Posterior cingulate gyrus (tissue), 11 donors: Measurements from ENCODE around the gene IFNGR1.

Experiments
- DNase-seq, 10 donors: peaks; one replicate each; pipeline versions ENCODE4 v3.0.0 to v3.0.0-alpha.2; 2020 to 2021; ENCODE audit warnings: mixed read lengths in 3 of 10
- intact Hi-C: fragments of 100-400 bp; cut with DNase I; formaldehyde crosslinking; loops from one replicate; pipeline ENCODE4 v1.15.1; 2023

Gene IFNGR1

GRCh38 chr6:137181891-137182653, 37.1 kb downstream of the IFNGR1 start:
- no peak for DNase-seq
- intact Hi-C loops, result no loop called here

GRCh38 chr6:137177611-137178010, 41.6 kb downstream of the IFNGR1 start:
- intact Hi-C loops, result no loop called here

GRCh38 chr6:137176729-137177128, 42.5 kb downstream of the IFNGR1 start:
- no peak for DNase-seq

More at GRCh38 chr6:137177611-137178010, 41.6 kb downstream of the IFNGR1 start:
- DNase-seq, result no peak

GRCh38 chr6:137175868-137176245, 43.3 kb downstream of the IFNGR1 start:
- intact Hi-C loops, result no loop called here
- no peak for DNase-seq

More at GRCh38 chr6:137176729-137177128, 42.5 kb downstream of the IFNGR1 start:
- intact Hi-C loops, result no loop called here

- intact Hi-C loops, result no loop called here
- no peak for DNase-seq
These were observed 43.9 kb downstream of the IFNGR1 start for GRCh38 chr6:137175157-137175867.

- DNase-seq, result no peak
- intact Hi-C loops, result no loop called here
These were observed 45.7 kb downstream of the IFNGR1 start, which contains the start of gene IL22RA2 for GRCh38 chr6:137173501-137173900. IL22RA2 (minus strand) TSS chr6:137173644; CDS start chr6:137161749, 11,895 bp downstream.

GRCh38 chr6:137172734-137173431, 46.3 kb downstream of the IFNGR1 start:
- intact Hi-C loops, result no loop called here
- no peak for DNase-seq

- intact Hi-C loops, result no loop called here
- DNase-seq, result no peak
These were observed 47.1 kb downstream of the IFNGR1 start for GRCh38 chr6:137171824-137172733.

GRCh38 chr6:137171053-137171374, 48.2 kb downstream of the IFNGR1 start:
- no peak for DNase-seq
- intact Hi-C loops, result no loop called here

GRCh38 chr6:137170266-137171052, 48.7 kb downstream of the IFNGR1 start:
- DNase-seq, result no peak
- intact Hi-C loops, result no loop called here

- no peak for DNase-seq
- intact Hi-C loops, result no loop called here
These were observed 51.3 kb downstream of the IFNGR1 start for GRCh38 chr6:137167702-137168377.

- no peak for DNase-seq
- intact Hi-C loops, result no loop called here
These were observed 52.7 kb downstream of the IFNGR1 start for GRCh38 chr6:137166247-137167098.

GRCh38 chr6:137165375-137166246, 53.6 kb downstream of the IFNGR1 start:
- DNase-seq, result no peak
- intact Hi-C loops, result no loop called here

GRCh38 chr6:137163732-137164318, 55.4 kb downstream of the IFNGR1 start:
- intact Hi-C loops, result no loop called here
- no peak for DNase-seq

GRCh38 chr6:137162692-137163306, 56.4 kb downstream of the IFNGR1 start:
- intact Hi-C loops, result no loop called here
- no peak for DNase-seq

GRCh38 chr6:137161949-137162348, 57.2 kb downstream of the IFNGR1 start:
- no peak for DNase-seq
- intact Hi-C loops, result no loop called here
